GM19238 (cell line): ENCODE data around the gene SATB1.
"Not testable (repeated sequence)": the region's sequence is repeated elsewhere in the genome, so short reads cannot be mapped to it uniquely, and the experiment has no call there.

Experiments used
- DNase-seq: peaks from one replicate; pipeline ENCODE4 v3.0.0; 2011; ENCODE audit warnings: low spot score; ENCODE audit not compliant: insufficient read length

Gene SATB1

GRCh38 chr3:18355832-18356231 lies 69.3 kb downstream of the SATB1 start:
- no peak for DNase-seq

GRCh38 chr3:18354701-18355100 lies 70.4 kb downstream of the SATB1 start:
- DNase-seq, result no peak

- DNase-seq, result no peak
These were observed 73.1 kb downstream of the SATB1 start for GRCh38 chr3:18351823-18352744.

GRCh38 chr3:18351069-18351628 lies 74.0 kb downstream of the SATB1 start:
- DNase-seq, result no peak

- no peak for DNase-seq
These were observed 75.8 kb downstream of the SATB1 start for GRCh38 chr3:18349197-18349798.

- no peak for DNase-seq
These were observed 79.0 kb downstream of the SATB1 start for GRCh38 chr3:18346097-18346496.

- DNase-seq, result no peak
These were observed 80.1 kb downstream of the SATB1 start for GRCh38 chr3:18345015-18345367.

- no peak for DNase-seq
These were observed 80.7 kb downstream of the SATB1 start for GRCh38 chr3:18344306-18345014.

- no peak for DNase-seq
These were observed 81.3 kb downstream of the SATB1 start for GRCh38 chr3:18343809-18344208.

GRCh38 chr3:18338827-18339514 lies 86.2 kb downstream of the SATB1 start:
- no peak for DNase-seq

- no peak for DNase-seq
These were observed 87.9 kb downstream of the SATB1 start for GRCh38 chr3:18337231-18337630.

- no peak for DNase-seq
These were observed 90.1 kb downstream of the SATB1 start for GRCh38 chr3:18334837-18335601.

GRCh38 chr3:18330772-18331441 lies 94.2 kb downstream of the SATB1 start:
- not testable (repeated sequence) for DNase-seq

GRCh38 chr3:18308096-18308650 lies 117.0 kb downstream of the SATB1 start:
- no peak for DNase-seq

GRCh38 chr3:18307529-18307928 lies 117.6 kb downstream of the SATB1 start:
- no peak for DNase-seq

GRCh38 chr3:18302517-18302916 lies 122.6 kb downstream of the SATB1 start:
- DNase-seq, result no peak

- no peak for DNase-seq
These were observed 123.4 kb downstream of the SATB1 start for GRCh38 chr3:18301781-18302180.

GRCh38 chr3:18300916-18301315 lies 124.2 kb downstream of the SATB1 start:
- DNase-seq, result no peak

- no peak for DNase-seq
These were observed 128.0 kb downstream of the SATB1 start for GRCh38 chr3:18297126-18297525.
